KMS-11 (cell line): ENCODE results near the gene SERPINB1.

Source experiments
- H2AFZ ChIP-seq: fragments of 200-600 bp; sonication (generic); 2 replicates; pipeline ENCODE4 v1.6.1; 2016; ENCODE audit warnings: antibody characterized with exemption, mixed run types, low read depth
- H3K27ac ChIP-seq: fragments of 200-600 bp; sonication (generic); 2 replicates; pipeline ENCODE4 v1.6.1; 2016; ENCODE audit warnings: mild to moderate bottlenecking, mixed run types
- H3K27me3 ChIP-seq: fragments of 200-600 bp; sonication (generic); 2 replicates; pipeline ENCODE4 v1.6.1; 2017; ENCODE audit warnings: mild to moderate bottlenecking, low read depth, mixed run types, moderate library complexity; ENCODE audit not compliant: insufficient read depth
- H3K36me3 ChIP-seq: fragments of 200-600 bp; sonication (generic); 2 replicates; pipeline ENCODE4 v1.6.1; 2017; ENCODE audit warnings: mild to moderate bottlenecking, mixed run types; ENCODE audit not compliant: insufficient read depth
- H3K4me1 ChIP-seq: fragments of 200-600 bp; sonication (generic); 2 replicates; pipeline ENCODE4 v1.6.1; 2016; ENCODE audit warnings: mild to moderate bottlenecking, low read depth, mixed run types; ENCODE audit not compliant: poor library complexity, severe bottlenecking
- H3K4me2 ChIP-seq: fragments of 200-600 bp; sonication (generic); 2 replicates; pipeline ENCODE4 v1.7.0; 2016; ENCODE audit warnings: mild to moderate bottlenecking, mixed run types
- H3K4me3 ChIP-seq: fragments of 200-600 bp; sonication (generic); IDR thresholded peaks from 2 replicates; pipeline ENCODE4 v1.6.1; 2017; ENCODE audit warnings: low read depth, low read length, mixed read lengths; ENCODE audit not compliant: insufficient read depth
- H3K79me2 ChIP-seq: fragments of 200-600 bp; sonication (generic); 2 replicates; pipeline ENCODE4 v1.6.1; 2016; ENCODE audit warnings: low read depth, mixed run types; ENCODE audit not compliant: insufficient read depth
- H3K9ac ChIP-seq: fragments of 200-600 bp; sonication (generic); 2 replicates; pipeline ENCODE4 v1.6.1; 2016; ENCODE audit warnings: mild to moderate bottlenecking, mixed run types
- H4K20me1 ChIP-seq: fragments of 200-600 bp; sonication (generic); 2 replicates; pipeline ENCODE4 v1.6.1; 2016; ENCODE audit warnings: mild to moderate bottlenecking, mixed run types; ENCODE audit not compliant: insufficient read depth
- CTCF ChIP-seq: fragments of 200-600 bp; sonication (generic); conservative IDR thresholded peaks from 2 replicates; pipeline ENCODE4 v1.6.1; 2017; ENCODE audit warnings: low read depth, mild to moderate bottlenecking, antibody characterized with exemption, low read length, moderate library complexity, mixed read lengths

Gene SERPINB1

GRCh38 chr6:2793534-2794151, 48.0 kb downstream of the SERPINB1 start:
- H3K36me3 ChIP-seq, result no peaks in the 10 kb centered on the region
- H2AFZ ChIP-seq, result no peak overlapping the region
- H3K4me1 ChIP-seq, result no peaks in the 10 kb centered on the region
- no peak overlapping the region for H3K27ac ChIP-seq
- no peak overlapping the region for H3K4me3 ChIP-seq
- H4K20me1 ChIP-seq, result no peaks in the 10 kb centered on the region
- no peak overlapping the region for H3K4me2 ChIP-seq
- no peak for TF ChIP-seq CTCF
- no peak overlapping the region for H3K9ac ChIP-seq
- no peaks in the 10 kb centered on the region for H3K27me3 ChIP-seq
- H3K79me2 ChIP-seq, result no peaks in the 10 kb centered on the region

- Histone ChIP-seq H3K4me2 (no peak overlapping the region), H3K4me3 (no peak overlapping the region), H3K4me1 (no peaks in the 10 kb centered on the region), H2AFZ (no peak overlapping the region), H4K20me1 (no peaks in the 10 kb centered on the region), H3K79me2 (no peaks in the 10 kb centered on the region), H3K27ac (no peak overlapping the region), H3K36me3 (no peaks in the 10 kb centered on the region), H3K27me3 (no peaks in the 10 kb centered on the region), H3K9ac (no peak overlapping the region)
- no peak for TF ChIP-seq CTCF
These were observed 49.1 kb downstream of the SERPINB1 start for GRCh38 chr6:2792330-2793110.

- Histone ChIP-seq H2AFZ (no peak overlapping the region), H3K27me3 (no peaks in the 10 kb centered on the region), H3K36me3 (no peaks in the 10 kb centered on the region), H3K4me2 (no peak overlapping the region), H3K4me3 (no peak overlapping the region), H3K9ac (no peak overlapping the region), H4K20me1 (no peaks in the 10 kb centered on the region), H3K79me2 (no peaks in the 10 kb centered on the region), H3K4me1 (no peaks in the 10 kb centered on the region), H3K27ac (no peak overlapping the region)
- 0 out of 2 replicates have a peak, but pooled peaks have one; percentile 5 for TF ChIP-seq CTCF
These were observed 50.2 kb downstream of the SERPINB1 start for GRCh38 chr6:2791450-2791974.

- peak; percentile 70 for TF ChIP-seq CTCF
- no peak overlapping the region for H2AFZ ChIP-seq
- H3K4me2 ChIP-seq, result no peak overlapping the region
- H3K27ac ChIP-seq, result no peak overlapping the region
- no peaks in the 10 kb centered on the region for H3K79me2 ChIP-seq
- H3K36me3 ChIP-seq, result no peaks in the 10 kb centered on the region
- H3K4me3 ChIP-seq, result no peak overlapping the region
- no peaks in the 10 kb centered on the region for H3K4me1 ChIP-seq
- H4K20me1 ChIP-seq, result no peaks in the 10 kb centered on the region
- no peak overlapping the region for H3K9ac ChIP-seq
- no peaks in the 10 kb centered on the region for H3K27me3 ChIP-seq
These were observed 50.8 kb downstream of the SERPINB1 start for GRCh38 chr6:2790588-2791449.
